GM21381 (cell line): ENCODE measurements around the gene SCAPER.

Source experiments
- ATAC-seq: cut with Tn5 transposase; IDR thresholded peaks from one replicate; pipeline ENCODE4 v1.9.1; 2021; ENCODE audit warnings: mild to moderate bottlenecking, moderate library complexity; ENCODE audit not compliant: unreplicated experiment

SCAPER gene

DNA sequence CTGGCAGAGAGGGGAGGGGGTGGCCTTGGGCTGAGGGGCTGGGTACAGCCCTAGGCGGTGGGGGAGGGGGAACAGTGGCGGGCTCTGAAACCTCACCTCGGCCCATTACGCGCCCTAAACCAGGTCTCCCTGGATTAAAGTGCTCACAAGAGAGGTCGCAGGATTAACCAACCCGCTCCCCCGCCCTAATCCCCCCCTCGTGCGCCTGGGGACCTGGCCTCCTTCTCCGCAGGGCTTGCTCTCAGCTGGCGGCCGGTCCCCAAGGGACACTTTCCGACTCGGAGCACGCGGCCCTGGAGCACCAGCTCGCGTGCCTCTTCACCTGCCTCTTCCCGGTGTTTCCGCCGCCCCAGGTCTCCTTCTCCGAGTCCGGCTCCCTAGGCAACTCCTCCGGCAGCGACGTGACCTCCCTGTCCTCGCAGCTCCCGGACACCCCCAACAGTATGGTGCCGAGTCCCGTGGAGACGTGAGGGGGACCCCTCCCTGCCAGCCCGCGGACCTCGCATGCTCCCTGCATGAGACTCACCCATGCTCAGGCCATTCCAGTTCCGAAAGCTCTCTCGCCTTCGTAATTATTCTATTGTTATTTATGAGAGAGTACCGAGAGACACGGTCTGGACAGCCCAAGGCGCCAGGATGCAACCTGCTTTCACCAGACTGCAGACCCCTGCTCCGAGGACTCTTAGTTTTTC is 563.6 kb downstream of the SCAPER start:
- ATAC-seq: no peak

DNA sequence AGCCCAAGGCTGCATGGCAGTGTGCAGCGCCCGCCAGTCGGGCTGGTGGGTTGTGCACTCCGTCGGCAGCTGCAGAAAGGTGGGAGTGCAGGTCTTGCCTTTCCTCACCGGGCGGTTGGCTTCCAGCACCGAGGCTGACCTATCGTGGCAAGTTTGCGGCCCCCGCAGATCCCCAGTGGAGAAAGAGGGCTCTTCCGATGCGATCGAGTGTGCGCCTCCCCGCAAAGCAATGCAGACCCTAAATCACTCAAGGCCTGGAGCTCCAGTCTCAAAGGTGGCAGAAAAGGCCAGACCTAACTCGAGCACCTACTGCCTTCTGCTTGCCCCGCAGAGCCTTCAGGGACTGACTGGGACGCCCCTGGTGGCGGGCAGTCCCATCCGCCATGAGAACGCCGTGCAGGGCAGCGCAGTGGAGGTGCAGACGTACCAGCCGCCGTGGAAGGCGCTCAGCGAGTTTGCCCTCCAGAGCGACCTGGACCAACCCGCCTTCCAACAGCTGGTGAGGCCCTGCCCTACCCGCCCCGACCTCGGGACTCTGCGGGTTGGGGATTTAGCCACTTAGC is 564.3 kb downstream of the SCAPER start:
- ATAC-seq: no peak

DNA sequence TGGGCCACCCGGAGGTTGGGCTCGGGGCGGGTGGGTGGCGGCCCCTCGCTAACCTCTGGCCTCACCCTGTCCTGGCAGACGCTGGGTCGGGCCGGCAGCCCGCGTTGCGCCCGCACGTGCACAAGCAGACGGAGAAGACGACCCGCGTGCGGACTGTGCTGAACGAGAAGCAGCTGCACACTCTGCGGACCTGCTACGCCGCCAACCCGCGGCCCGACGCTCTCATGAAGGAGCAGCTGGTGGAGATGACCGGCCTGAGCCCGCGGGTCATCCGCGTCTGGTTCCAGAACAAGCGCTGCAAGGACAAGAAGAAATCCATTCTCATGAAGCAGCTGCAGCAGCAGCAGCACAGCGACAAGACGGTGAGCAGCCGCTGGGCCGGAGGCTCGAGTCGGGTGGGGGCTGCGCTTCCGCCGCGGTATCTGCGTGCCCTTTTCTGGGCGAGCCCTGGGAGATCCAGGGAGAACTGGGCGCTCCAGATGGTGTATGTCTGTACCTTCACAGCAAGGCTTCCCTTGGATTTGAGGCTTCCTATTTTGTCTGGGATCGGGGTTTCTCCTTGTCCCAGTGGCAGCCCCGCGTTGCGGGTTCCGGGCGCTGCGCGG is 564.8 kb downstream of the SCAPER start:
- no peak for ATAC-seq

DNA sequence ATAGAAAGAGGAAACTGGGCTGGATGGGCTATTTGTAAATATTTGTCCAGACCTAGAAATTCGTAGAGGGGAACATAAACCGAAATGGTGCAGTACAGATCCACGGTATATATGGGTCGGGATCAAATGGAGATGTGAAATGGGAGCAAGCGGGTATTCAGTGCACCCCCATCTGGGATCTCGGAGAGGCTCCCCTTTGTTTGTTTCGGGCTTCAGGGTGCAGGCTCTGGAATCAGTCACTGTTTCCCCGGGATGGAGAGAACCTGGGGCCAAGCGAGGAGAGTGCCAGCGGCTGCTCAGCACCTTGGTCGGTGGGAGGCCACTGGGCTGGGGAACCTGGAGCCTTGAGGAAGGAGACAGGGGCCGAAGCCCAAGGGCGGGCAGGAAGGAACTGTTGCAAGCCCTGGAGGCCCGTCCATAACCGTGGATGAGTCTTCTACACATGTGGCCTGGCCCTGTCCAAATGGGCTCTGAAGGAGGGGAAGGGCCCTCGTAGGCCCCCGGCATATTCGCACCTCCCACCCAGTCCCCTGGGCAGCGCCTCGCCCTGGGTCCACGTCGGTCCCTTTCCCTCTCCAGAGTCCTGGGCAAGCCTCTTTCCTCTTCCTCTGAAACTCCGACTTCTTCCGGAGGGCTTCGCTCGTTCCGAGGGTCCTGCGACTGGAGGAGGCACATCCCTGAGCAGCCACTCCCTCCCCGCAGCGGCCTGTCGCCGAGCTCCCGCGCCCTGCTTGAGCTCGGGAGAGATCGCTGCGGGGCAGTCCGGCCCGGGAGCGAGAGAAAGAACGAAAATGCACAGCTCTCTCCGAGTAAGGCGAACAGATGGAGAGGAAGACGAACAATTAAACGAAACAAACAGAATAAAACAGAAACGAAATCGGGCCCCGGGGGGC is 565.6 kb downstream of the SCAPER start:
- ATAC-seq: no peak

DNA sequence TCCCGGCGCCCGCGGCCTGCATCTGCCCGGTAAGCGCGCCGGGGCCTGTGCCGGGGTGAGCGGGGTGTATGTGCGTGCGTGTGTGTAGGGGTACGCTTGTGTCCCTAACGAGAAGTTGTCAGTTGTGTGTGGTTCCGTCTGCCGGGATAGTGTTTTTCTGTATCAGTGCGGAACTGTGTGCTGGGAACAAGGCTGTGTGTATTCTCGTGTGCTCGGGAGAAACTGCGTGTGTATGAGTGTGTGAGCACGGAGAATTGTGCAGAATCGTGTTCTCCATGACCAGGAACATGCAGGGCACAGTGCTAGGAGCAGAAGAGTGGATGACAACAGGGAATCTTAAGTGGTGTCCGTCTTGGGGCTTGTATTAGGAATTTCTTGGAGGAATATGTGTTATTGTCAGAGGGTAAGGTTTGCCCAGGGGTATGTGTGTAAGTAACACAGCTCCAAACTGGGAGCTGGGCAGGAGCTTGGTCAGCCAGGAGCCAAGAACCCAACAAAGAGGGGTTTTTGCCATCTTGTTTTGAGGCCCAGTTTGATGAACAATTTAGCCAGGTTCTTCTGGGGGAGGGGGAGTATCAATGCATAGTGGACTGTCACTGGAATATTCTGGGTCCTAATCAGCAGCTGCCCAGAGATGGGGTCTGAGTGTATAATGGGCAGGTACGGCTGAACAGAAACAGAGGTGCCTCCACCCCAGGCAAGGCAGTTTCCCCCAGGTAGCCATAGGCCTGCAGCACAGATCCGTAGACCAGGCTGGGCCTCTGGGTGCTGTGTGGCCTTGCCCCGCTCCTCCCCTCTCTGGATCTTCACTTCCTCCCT is 566.4 kb downstream of the SCAPER start:
- no peak for ATAC-seq

DNA sequence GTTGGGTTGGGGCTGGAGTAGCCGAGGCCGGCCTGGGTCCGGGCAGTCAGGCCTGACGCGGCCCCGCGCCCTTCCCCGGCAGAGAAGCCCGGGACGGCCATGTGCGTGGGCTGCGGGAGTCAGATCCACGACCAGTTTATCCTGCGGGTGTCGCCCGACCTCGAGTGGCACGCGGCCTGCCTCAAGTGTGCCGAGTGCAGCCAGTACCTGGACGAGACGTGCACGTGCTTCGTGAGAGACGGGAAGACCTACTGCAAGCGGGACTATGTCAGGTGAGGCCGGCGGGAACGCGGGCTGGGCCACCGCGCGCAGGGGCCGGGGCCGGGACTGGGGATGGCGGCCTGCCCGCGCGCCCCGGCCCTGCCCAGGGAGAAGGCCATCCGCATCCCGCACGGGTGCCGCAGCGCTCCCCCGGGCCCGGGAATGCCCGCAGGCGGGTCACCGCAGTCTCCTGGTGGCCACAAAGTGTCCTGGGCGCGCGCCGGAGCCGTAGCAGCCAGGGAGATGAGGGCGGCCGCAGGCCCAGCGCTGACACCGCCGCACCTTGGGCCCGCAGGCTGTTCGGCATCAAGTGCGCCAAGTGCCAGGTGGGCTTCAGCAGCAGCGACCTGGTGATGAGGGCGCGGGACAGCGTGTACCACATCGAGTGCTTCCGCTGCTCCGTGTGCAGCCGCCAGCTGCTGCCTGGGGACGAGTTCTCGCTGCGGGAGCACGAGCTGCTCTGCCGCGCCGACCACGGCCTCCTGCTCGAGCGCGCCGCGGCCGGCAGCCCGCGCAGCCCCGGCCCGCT is 567.2 kb downstream of the SCAPER start:
- ATAC-seq: no peak

DNA sequence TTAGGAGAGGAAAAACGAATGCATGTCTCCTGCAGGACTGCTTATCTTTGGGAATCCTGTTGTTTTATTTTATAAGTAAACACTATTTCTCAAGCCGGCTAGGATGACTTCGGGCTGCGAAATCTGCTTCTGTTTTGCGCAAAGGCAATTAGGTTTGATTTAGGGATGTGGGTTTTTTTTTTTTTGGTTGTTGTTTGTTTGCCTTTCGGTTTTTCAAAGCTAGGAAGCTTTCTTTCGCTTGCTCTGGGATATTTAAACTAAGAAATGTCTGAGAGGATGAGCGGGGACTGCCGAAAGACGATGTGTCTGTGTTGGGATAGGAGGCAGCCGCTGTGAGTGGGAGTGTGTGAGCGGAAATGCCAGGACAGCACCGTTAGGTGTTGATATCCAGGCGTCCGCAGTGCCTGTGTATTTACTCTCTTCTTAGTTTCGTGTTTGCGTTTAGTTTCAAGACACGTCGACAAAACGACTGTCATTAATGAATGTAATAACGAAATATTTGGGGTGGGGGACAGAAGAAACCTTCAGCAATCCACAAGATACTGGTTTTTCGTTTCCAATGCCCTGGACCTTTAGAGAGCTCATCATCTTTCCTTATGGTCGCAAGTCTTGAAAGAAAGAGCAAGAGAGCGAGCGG is 568.0 kb downstream of the SCAPER start:
- ATAC-seq: no peak

DNA sequence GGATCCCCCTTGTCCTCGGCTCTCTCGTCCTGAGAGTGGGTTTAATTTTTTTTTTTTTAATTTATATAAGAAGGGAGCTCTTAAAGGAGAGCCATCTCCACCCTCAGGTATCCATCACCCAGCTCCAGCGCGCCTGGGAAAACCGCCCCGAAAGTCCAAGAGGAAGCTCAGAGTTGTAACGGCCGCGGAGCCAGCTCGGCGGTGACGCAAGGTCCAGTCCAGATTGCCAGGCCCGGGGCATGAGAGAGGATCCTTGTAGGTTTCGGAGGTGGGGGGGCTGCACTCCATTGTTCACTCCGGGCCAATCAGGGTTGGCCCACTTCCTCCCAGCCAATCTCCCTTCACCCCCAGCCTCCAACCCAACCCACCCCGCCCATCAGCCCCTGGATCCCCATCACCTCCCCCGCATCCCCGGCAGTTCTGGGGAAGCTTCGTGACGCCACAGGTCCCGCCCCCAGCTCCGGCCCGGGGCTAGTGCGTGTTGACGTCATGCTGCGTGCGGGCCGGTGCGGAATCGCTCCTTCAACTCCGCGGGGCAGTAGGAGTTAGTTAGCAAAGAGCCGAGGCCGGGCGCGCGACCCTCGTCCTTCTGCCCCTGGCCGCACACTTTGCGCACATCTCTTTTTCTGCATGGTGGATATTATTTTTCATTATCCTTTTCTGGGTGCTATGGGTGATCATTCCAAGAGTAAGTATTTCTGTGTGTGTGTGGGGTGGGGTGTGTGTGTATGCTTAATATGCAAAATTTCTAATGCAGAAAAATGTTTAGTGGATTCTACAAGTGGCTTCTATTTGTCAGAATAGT is 568.7 kb downstream of the SCAPER start, which contains the start of gene ISL2:
TSS of gene ISL2 (plus strand) at position 520 of the 805 bp plus-strand sequence. CDS start at position 631, 111 bp downstream.
- peak; percentile 40 for ATAC-seq

DNA sequence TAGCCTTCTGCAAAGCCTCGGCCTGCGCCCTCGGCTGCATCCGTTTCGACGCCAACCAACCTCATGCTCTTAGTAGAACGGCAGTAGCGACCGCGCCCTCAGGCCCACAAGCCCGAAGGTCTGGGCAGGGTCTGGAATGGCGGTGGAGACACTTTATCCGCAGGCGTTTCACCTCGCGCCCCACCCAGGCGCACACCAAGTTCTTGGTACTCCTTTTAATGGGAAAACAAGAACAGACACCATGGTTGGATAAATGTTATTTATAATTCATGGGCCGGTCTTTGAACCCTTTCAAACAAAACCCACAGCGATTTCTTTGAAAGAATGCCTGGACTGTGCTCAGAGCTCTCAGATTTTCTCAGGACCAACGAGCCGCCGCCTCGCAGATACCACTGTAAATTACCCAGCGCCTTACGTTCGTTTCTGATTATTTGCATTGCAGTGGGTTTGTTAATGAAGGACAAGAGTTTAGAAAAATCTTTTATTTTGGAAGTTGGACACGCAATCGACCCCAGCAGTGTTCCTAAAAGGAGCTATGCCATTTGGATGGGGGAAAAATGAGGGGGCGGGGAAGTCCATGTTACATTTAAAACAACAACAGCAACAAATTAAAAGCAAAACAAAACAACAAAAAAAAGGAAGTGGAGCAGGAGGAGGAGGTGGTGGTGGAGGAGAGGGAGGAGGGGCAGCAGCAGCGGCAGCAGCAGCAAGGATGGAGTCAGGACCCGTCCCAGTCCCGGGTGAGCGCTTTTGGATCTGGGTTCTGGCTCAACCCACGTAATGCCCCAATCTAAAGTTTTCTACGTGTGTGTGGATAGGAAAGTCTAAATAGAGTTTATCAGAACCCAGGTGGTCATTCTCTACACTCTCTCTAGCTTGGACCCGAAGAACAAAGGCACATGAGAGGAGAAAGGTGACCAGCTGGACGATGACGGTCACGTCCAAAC is 569.6 kb downstream of the SCAPER start:
- ATAC-seq: no peak

DNA sequence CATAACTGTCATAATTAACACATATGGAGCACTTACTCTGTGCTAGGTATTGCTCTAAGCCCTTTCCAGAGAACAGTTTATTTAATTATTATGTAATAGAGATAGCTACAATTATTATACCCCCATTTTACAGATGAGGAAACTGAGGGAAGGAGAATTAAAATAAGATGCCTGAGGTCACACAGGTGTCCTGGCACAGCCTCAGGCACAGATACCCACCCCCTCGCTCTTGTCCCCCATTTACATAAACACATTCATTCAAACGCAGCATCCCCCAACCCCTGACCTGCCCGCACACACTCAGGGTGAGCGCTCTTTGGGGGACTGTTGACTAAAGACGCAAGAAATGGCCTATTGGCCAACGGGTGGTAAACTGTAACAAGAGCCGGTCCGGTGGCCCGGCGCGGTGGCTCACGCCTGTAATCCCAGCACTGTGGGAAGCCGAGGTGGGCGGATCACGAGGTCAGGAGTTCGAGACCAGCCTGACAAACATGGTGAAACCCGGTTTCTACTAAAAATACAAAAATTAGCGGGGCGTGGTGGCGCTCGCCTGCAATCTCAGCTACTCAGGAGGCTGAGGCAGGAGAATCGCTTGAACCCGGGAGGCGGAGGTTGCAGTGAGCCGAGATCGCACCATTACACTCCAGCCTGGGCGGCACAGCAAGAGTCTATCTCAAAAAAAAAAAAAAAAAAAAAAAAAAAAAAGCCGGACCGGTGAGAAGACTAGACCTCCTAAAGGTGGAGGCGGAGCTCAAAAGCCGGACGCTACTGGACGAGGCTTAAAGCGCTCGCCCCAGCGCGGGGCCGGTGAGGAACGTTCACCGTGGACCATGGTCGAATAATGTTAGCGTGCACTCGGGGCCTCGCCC is 570.5 kb downstream of the SCAPER start:
- no peak for ATAC-seq

DNA sequence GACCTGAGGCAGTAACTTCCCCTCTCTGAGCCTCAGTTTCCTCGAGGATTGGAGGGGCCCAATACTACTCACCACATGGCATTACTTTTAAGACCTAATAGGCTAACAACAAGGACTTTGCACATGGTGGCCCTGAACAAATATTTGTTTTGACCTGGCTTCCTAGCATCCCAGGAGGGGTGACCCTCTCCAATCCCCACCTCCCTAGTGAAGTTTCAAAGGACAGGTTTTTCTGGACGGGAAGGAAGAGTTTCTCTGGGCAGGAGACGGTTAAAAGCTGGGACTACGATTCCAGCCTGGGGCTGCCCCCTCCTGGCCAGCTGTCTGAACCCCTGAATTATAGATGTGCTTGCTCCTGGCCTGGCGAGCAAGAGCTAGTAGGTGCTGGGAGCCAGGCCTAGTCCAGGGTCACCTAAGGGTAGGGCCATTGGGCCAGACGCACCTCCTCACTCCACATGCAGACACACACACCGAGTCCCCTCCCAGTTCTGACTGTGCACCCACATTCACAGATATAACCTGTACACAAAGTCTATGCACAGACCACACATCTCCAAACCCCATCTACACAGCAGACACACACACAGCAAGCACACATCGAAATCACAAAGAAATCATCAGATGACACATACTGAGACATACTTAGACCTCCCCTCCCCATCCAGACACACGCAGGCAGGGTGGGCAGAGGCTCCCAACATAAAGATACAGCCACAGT is 571.3 kb downstream of the SCAPER start:
- ATAC-seq: no peak

DNA sequence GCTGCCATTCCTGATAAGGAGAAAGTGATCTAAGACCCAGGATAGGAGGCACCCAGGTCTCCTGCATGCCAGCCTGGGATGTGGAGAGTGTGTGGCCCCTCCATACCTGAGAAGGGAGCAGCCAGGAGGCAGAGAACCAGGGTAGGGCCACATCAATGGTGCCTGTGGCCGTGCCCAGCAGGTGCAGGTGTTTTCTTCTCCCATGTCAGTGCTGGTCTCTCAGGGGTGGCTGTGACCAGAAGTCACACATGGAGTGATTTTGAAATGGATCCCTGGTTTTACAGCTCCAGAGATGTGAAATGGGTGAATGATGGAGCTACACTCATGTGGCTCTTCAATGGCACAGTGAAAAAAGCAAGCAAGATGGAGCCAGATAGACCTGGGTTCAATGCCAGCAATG is 571.8 kb downstream of the SCAPER start:
- no peak for ATAC-seq

DNA sequence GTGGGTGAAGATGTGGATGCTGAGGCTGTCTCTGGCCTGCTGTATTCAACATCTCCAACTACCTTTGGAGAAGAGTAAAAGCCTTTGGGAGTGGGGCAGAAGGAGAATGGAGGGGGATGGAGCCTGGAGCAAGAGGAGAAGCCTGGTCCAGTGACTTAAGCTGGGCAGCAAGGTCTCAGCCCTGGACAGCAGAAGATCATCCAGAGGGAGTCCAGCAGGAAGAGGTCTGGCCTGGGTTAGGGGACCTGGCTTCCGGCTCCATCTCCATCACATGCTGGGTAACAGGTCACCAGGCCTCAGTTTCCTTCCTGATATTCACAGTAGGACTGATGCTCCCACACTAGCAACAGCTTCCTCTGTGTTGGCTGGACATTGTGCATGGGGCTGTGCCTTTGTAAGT is 572.3 kb downstream of the SCAPER start:
- ATAC-seq: no peak

DNA sequence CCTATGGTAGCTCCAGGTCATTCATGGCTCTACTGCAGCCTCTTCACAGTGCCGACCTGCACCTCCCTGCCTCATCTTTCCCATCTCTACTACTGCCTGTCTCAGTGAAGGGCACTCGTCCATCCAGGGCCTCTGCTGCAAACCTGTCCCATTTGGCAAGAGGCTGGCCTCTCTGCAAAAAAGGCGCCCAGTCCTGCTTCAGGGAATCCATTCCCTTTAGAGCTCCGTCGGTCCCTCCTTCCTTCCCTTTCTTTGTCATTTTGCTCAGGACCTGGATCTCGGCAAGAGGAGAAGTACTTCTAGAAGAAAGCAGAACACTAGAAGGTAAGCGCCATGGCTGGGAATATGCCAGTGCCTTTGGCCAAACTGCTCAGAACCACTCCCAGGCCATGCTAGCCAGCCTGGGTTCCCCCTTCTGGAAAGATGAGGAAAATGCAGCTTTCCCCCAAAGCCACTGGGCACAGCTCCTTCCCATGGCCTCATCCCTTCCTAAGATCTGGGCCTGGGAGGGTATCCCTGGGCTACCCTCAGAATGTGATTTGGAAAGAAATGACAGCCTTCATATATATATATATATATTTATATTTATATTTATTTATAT is 575.0 kb downstream of the SCAPER start:
- no peak for ATAC-seq

DNA sequence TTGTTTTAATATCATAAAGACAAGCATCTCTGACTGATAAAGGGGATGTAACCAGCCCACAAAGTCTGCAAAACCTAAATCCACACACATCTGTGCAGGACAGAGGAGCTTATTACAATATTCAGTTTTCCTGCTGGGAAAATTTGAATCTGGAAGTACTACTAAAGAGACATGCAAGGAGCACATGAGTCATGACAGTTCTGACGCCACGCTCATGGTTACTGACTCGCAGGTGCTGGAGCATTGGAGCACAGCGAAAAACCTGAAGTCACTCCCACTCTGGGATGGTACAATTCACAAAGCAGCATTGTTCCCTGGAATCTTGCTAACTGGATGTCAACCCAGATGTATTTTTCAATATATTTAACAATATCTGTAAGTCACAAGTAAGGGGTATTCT is 576.2 kb downstream of the SCAPER start:
- no peak for ATAC-seq
